A673 (cell line): Measurements from ENCODE around the gene RORC.

Source experiments
- EZH2 ChIP-seq: fragments of 200-600 bp; sonication (generic); IDR thresholded peaks from 2 replicates; pipeline ENCODE4 v1.6.1; 2017; ENCODE audit warnings: borderline replicate concordance, low read depth, mild to moderate bottlenecking, mixed read lengths, antibody characterized with exemption, low read length; ENCODE audit not compliant: poor library complexity, severe bottlenecking
- TF ChIP-seq, protein P1 (sequence below): fragments of 300-800, 200-600 bp; sonication (generic); conservative IDR thresholded peaks from 2 replicates; pipeline ENCODE4 v1.5.1; 2017; ENCODE audit warnings: low read depth, mild to moderate bottlenecking, antibody characterized with exemption, low read length, moderate library complexity, mixed read lengths

DNA sequence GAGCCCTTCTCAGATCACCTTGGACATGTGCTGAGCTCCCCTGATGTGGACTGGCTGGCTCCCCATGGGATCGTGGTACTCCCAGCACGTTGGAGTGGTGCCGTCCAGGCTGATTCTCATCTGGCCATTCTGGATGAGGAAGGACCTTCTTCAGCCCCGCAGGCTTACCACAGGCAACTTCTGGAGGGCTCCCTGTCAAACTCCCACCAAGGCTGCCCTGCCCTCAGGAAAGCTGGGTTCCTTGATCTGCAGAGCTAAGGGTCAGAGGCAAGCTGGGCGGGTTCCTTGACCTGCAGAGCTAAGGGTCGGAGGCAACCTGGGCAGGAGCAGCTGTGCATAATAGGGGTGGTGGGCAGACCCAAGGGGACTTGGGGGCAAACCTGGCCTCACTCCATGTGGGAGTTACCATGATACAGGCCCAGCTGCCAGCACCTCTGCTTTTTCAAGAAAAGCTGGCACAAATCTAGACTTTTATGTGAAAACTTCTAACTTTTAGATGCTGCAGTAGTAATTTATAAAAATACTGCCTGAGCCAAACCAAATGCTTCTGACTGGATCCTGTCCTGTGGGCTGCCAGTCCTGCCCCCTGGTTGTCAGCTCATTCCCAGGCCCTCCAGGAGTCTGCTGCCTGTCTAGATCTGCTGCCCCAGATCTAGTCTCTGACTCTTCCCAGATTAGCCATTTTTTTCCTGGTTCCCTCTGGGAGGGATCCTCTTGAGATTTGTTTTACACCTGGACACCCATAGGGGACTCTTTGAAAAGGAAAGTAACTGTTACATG lies 27.5 kb upstream of the RORC start:
- TF ChIP-seq, protein P1, sequence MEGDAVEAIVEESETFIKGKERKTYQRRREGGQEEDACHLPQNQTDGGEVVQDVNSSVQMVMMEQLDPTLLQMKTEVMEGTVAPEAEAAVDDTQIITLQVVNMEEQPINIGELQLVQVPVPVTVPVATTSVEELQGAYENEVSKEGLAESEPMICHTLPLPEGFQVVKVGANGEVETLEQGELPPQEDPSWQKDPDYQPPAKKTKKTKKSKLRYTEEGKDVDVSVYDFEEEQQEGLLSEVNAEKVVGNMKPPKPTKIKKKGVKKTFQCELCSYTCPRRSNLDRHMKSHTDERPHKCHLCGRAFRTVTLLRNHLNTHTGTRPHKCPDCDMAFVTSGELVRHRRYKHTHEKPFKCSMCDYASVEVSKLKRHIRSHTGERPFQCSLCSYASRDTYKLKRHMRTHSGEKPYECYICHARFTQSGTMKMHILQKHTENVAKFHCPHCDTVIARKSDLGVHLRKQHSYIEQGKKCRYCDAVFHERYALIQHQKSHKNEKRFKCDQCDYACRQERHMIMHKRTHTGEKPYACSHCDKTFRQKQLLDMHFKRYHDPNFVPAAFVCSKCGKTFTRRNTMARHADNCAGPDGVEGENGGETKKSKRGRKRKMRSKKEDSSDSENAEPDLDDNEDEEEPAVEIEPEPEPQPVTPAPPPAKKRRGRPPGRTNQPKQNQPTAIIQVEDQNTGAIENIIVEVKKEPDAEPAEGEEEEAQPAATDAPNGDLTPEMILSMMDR, result no peak
- no peak for TF ChIP-seq EZH2
